Peyer's patch (tissue), 4 donors: ENCODE results near the gene DGKI.

Source experiments
- CTCF ChIP-seq, 6 experiments: fragments of 450-650 bp in 4 of 6; fragments of 200-600 bp in 2 of 6; sonication (generic) in 1 of 6; IDR thresholded peaks; one replicate each; pipeline ENCODE4 v1.5.1; 2017 to 2019; ENCODE audit warnings: antibody characterized with exemption in 6 of 6, mild to moderate bottlenecking in 3 of 6, moderate library complexity in 1 of 6
- POLR2A ChIP-seq, 2 donors: fragments of 450-650 bp; IDR thresholded peaks; one replicate each; pipeline ENCODE4 v1.5.1; 2017; ENCODE audit warnings: antibody characterized with exemption in 2 of 2, mild to moderate bottlenecking in 2 of 2, moderate library complexity in 2 of 2

DNA sequence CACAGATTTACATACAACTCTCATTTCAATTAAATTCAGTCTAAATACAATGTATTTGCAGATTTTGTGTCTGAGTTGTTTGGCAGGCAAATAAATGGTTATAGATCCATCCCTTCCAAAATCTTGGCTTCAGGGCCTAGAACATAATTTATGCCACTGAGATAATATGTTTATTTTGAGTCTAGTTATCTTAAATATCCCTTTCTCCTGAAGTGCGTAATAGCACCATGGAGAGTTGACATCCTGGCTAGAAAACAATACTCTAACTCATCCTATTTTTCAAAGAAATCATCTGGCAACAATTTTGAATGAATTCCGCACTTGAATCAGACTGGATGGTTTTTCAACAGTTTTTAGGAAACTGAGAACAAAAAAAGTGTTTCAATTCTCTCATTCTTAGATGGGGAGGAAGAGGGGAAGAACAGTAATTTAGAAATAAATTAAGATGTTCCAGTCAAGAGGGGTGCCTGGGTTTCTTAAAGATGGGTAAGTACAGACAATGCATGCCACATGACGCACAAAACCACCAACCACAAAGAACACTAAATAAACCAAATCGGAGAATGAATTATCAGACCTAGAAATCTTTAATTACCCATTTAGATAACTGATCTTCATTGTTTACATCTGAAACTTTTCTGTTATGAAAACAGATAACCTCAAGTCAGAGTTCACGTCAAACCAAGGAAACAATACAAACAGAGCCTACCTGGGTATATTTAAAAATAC lies 274.6 kb downstream of the DGKI start:
- TF ChIP-seq CTCF (IDR thresholded peaks at IDR 0.05): no peak
- TF ChIP-seq POLR2A (IDR thresholded peaks at IDR 0.05): no peak
